Hematopoietic multipotent progenitor cell treated with erythropoietin and hydrocortisone succinate and interleukin-3 and kit ligand, for 4 days (in vitro differentiated cells): Measurements from ENCODE around the gene ME1.
"Not testable (repeated sequence)": the region's sequence is repeated elsewhere in the genome, so short reads cannot be mapped to it uniquely, and the experiment has no call there.

ENCODE experiments used
- DNase-seq: peaks from one replicate; pipeline ENCODE4 v3.0.0-alpha.2; 2015

Gene ME1

DNA sequence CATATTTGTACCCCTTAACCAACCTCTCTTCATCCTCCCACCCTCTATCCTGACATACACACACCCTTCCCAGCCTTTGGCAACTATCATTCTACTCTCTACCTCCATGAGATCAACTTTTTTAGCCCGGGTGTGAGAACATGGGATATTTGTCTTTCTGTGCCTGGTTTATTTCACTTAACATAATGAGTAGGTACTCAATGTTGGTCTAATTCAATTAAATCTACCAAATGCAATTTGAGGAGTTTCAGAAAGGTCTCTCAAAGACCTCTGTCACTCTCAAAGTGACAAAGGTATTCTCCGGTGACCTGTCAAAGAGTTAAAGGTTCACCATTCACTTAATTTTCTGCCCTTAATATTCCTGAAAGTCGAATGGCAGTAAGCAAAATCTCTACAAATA, 87.7 kb downstream of the ME1 start:
- no peak for DNase-seq

DNA sequence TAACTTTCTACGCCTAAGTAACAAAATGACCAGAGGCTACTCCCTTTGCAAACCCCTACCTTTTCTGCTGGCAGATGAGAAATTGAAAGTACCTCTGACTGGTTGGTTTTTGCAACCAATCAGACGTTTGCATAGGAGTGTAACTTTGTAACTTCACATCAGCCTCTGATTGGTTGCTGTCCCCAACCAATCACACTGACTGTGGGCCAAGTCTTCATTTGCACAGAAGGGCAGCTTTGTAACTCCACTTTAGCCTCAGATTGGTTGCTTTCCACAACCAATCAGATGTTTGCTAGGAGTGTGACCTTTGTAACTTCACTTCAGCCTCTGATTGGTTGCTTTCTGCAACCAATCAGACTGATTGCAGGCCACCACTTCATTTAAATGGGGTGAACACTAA, 89.1 kb downstream of the ME1 start:
- DNase-seq, result no peak

DNA sequence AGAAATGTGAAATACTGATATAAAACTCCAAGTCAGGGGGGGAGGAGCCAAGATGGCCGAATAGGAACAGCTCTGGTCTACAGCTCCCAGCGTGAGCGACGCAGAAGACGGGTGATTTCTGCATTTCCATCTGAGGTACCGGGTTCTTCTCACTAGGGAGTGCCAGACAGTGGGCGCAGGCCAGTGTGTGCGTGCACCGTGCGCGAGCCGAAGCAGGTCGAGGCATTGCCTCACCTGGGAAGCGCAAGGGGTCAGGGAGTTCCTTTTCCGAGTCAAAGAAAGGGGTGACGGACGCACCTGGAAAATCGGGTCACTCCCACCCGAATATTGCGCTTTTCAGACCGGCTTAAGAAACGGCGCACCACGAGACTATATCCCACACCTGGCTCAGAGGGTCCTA, 96.9 kb downstream of the ME1 start:
- not testable (repeated sequence) for DNase-seq

DNA sequence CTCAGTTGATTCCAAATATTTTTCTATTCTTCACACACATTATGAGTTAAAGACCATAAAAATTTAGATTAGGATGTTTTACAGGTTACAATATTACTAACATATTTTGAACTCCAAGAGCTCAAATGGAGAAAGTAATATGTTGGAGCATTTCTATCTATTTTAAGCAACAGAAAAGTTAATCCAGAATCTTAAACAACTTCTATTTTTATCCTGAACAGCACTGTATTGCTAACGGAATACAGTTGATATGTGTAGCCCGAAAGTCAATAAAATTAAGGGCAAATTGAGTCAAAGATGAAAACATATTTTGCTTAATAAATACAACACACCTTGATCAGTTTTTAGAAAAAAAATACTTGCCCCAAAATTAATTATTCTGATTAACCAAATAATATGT, 97.4 kb downstream of the ME1 start:
- no peak for DNase-seq

DNA sequence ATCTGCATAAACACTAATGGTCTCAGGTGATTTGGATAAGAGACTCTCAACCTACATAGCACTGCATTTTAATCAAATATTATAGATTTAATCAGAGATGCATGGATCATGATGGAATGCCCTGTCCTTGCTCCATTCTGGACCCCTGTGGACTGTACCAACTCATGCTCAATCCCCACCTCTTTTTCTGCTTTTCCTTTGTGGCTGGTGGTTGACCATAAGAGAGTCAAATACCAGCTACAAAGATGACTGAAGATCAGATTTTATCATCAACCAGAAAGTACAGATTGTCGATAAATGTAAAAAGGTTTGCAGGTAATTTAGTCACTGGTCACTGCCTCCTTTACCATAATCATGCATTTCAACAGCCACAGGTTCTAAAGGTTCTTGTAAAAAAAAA, 116.2 kb downstream of the ME1 start:
- DNase-seq, result peak; percentile 25

DNA sequence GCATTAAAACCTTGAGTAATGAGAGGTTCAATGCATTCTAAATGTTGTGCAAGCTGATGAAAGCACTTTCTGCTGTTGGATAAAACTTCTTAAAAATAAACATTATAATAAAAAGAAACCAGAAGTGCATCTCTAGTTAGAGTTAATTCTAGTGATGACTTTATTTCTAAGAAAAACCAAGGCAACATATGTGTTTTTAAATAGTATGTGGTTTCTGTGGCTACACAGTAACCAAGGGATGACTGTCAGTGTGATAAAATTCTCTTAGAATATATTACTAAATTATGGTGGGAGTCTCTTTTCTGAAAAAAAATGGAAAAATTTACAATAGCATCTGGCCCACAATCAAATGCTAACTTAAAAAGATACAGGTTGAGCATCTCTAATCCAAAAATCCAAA, 117.0 kb downstream of the ME1 start:
- DNase-seq, result peak; percentile 62

DNA sequence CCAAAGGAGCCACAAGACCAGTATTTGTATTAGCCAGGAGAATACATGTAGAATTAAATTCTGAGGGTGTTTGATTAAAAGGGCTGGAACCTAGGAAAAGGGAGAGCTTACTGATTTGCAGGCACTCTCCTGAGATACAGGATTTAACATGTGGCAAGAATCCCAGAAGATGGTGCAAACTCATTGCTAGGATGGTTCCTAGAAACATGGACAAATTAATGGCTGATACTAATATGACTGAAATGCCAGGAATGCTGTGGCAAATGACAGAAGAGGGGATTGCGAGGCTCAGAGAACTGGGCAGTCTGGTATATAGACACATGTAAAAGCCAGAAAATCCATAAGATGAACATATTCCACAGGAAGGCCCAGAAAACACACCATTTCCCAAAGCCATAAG, 119.6 kb downstream of the ME1 start:
- DNase-seq, result no peak

DNA sequence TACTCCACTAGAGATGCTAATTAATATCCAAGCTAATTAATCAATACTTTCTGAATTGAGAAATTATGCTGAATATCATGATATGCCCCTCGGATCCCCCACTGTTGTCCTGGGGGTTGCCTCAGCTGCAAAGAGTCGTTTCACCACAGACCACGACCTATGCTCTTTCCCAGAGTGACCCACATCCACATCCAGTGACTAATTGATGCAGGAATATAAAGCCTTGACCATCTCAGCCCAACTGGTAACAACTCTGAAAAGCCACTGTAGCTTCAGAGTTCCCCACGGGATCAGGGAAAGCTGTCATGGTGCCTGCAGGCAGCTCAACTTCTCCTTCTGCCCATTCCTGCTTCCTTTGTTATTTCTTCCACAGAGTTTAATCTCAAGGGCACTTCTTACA, 120.8 kb downstream of the ME1 start:
- no peak for DNase-seq

DNA sequence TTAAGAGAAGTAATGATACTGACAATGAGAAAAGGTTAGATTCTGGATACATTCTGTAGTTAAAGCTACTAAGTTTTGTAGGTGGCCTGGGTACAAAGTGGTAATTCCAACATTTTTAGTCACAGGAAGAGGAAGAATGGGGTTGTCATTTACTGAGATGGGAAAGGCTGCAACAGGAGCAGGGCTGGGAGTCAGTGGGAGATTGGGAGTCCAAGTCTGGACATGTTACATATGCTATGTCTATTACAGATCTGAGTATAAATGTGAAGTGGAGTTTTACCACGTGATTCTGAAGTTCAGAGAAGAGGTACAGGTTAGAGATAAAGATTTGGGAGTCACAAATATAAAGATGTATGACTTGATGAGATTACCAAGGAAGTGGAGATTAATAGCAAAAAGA, 121.5 kb downstream of the ME1 start:
- DNase-seq, result no peak

DNA sequence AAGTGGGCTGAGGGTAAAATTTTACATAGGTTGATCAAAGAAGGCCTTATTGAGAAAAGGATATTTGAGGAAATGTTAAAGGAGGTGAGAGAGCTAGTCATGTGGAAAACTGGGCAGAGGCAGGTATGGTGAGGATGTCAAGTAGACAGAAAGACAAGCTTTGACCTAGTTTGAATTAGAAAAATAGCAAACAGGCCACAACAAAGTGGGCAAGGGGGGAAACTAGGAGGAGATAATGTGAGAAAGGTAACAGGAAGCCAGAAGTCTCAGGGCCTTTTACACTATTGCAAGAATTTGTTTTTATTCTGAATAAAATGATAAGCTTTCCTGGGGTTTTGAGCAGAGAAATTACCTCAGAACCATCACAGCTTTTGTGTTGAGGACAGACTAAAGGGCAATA, 122.0 kb downstream of the ME1 start:
- no peak for DNase-seq

DNA sequence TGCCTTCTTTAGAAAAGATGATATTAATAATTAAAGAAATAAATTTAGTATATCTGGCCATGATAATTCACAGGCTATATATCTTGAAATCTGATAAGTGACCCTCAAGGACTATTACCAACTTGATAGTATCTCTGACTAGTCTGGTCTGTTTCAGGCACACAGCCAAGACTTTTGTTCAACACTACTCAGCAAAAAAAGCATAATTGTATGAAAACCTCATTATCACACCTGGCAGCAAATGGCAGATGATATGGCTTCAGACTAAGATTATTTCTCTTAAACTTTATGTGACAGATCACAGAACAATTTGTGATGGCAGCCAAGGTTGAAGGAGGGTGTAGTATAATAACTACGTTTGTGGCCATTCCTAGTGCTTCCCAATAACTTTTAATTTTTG, 123.0 kb downstream of the ME1 start:
- peak; percentile 15 for DNase-seq

DNA sequence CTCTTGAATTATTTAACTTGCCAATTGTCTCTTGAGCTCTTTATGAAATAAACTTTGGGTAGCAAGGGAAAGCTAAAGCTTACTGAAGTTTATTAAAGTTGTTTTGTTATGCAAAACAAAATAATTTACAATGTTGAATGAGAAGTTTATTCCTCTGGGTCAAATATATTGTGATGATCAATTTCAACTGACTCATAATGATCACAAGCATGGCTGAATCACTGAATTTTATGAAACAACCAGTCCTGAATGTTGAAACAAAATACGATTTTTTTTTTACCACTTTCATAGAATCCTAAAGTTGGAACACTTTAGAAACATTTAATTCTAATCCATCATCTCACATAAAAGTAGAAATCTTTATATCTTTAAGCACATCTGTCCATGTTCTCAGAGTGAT, 127.4 kb downstream of the ME1 start:
- no peak for DNase-seq

DNA sequence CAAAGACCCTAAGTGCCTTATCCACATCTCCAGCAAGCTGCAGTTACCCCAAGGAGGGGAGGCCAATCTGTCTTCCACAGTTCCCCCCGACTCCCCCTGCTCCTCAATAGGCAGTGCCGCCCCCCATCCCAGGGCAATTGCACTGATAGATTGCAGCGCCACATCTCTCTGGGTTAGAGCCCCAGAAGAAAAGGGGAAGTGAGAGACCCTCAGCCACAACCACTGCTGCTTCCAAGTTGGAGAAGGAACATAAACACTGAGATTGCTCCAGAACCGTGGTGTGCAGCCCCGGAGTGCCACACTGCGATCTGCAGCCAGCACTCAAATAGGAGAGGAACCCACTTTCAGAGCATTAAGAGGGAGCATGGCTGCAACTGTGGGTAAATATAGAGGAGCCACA, 136.2 kb downstream of the ME1 start:
- DNase-seq, result no peak

DNA sequence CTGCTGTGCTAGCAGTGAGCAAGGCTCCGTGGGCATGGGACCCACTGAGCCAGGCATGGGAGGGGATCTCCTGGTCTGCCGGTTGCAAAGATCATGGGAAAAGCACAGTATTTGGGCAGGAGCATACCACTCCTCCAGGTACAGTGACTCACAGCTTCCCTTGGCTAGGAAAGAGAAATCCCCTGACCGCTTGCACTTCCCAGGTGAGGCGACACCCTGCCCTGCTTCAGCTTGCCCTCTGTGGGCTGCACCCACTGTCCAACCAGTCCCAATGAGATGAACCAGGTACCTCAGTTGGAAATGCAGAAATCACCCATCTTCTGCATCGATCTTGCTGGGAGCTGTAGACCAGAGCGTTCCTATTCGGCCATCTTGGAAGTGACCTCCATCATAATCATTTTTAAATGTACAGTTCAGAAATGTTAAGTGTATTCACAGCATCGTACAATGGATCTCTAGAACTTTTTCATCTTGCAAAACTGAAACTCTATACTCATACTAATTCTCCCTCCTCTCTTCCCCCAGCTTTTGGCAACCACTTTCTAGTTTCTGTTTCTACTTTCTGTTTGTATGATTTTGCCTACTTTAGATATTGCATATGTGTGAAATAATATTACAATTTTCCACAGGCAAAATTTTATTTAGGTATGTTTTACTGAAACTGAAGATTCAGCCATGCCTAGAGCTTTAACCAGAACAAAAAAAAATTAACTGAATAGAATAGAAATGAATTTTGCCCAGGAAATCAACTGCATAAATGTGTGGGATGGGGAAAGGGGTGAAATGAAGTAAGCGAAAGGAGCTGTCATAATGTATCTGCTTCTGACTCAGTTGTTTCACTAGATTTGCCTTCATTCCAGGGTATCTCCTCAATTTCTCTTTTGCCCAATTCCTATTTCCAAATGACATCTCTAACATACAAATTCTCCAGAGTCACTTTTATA, 137.7 kb downstream of the ME1 start:
- DNase-seq, result no peak

DNA sequence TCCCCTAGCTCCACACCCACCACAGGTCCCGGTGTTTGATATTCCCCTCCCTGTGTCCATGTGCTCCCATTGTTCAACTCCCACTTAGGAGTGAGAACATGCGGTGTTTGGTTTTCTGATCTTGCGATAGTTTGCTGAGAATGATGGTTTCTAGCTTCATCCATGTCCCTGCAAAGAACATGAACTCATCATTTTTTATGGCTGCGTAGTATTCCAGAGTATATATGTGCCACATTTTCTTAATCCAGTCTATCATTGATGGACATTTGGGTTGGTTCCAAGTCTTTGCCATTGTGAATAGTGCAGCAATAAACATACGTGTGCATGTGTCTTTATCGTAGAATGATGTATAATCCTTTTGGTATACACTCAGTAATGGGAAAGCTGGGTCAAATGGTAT, 143.6 kb downstream of the ME1 start:
- DNase-seq, result not testable (repeated sequence)

DNA sequence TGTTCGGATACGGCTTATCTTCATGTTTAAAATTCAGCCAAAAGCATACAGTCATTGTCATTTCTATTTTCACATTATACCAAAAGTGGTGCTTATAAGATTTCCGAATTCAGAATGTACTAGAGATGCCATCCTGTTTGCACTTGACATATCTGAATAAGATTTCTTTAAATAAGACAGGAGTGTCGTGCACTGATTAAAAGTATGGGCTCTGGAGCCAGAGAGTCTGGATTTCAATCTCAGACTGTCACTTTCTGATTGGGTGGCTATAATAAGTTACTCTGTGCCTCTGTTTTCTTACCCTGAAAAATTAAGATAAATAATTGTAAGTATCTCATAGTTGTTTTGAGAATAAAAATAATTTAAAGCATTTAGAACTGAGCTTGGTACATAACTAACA, 144.9 kb downstream of the ME1 start:
- DNase-seq, result no peak

DNA sequence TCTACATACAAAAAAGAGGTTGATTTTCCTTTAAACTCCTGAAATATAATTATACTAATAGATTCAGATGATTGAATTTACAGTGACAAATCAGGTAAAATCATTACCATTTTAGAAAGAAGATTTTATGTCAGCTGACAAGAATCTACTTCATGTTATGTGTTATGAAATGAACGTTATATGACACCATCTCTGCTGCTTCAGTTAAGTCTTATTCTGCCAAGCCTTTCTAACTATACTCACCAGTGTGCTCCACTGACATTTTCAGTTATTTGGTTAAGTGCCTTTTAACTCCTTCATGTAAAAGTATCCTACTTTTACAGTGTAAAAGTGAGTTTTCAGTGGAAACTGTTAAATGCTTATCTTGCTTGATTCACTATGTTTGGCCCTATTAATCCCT, 157.3 kb downstream of the ME1 start:
- no peak for DNase-seq

DNA sequence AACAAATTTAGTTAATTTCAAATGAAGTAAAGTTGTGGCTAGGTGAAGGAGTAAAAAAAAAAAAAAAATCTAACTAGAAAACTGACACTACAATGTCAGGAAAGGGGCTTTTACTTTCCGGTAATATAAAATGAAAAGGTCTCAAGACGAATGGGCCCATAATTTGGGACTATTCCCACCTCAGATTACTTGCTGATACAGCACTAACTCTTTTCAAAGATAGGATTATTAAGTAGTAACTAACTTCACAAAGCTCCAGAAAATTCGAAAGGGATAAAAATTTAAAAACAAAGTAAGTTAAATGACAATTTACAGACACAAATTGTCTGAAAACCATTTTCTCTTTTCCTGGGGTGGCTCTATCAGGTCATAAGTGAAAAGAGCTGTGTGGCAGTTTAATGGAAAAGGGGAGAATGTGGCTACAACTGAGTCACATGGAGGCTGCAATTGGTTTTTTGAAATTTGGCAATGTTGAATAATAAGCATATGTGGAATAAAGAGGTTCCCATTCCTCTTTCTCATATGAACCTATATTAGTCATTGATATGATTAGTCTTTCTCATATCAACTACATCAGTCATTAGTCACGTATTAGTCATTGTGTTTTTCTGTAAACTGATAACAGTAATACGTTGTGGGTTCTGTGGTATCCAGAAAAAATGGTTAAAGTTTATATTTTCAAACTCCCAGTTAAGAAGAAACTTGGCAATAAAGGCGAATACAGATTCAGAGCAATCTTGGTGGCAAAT, 159.7 kb downstream of the ME1 start:
- DNase-seq, result peak; percentile 18

DNA sequence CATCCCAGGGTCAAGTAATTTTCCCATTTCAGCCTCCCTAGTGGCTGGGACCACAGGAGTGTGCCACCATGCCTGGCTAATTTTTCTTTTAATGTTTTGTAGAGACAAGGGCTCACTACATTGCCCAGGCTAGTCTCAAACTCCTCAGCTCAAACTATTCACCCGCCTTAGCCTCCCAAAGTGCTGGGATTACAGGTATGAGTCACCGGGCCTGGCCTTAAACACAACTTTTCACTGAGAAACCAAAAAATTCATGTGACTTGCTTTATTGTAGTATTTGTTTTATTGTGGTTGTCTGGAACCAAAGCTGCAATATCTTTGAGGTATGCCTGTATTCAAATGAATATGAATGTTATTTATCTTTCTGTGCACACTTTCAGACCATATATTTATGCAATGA, 165.5 kb downstream of the ME1 start:
- DNase-seq, result no peak

DNA sequence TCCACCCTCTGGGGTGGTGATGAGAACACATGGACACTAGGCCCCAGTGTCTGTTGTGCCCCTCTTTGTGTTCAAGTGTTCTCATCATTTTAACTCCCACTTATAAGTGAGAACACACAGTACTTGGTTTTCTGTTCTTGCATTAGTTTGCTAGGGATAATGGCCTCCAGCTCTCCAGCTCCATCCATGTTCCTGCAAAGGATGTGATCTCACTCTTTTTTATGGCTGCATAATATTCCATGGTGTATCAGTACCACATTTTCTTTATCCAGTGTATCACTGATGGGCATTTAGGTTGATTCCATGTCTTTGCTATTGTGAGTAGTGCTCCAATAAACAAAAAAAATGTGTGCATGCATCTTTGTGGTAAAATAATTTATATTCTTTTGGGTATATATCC, 170.3 kb downstream of the ME1 start:
- DNase-seq, result no peak

DNA sequence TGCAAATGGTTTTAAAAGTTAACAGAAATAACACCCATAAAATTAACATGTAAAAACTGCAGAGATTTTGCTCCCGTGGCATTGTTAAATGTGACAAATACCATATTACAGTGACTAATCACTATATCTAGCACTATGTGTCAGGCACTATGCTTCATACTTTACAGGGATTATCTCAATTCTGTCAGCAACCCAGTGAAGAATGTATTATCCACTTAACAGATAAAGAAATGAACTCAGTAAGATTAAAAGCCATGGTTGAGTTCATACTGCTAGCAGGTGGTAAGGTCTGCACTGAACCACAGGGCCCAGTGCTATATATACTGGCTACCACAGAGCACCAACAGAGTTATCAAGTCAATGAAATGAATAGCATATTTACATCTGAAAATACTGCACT, 172.3 kb downstream of the ME1 start:
- no peak for DNase-seq

DNA sequence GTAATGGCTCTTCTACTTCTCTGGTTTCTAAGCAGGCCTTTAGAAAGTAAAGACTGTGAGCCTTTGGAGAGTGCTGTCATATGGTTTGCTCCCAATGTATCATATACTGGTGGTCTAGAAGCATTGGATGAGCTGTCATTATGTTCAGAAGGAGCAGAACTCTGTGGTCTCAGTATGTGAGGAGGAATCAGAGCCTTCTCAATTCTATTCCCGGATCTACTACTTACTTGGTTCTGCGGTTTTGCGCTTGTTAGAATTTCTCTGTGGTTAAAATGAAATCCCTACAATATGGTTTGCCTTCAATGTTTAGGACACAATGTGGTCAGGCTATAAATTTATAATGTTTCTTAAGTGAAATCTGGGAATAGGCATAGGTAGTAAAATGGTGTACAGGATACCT, 173.1 kb downstream of the ME1 start:
- no peak for DNase-seq

DNA sequence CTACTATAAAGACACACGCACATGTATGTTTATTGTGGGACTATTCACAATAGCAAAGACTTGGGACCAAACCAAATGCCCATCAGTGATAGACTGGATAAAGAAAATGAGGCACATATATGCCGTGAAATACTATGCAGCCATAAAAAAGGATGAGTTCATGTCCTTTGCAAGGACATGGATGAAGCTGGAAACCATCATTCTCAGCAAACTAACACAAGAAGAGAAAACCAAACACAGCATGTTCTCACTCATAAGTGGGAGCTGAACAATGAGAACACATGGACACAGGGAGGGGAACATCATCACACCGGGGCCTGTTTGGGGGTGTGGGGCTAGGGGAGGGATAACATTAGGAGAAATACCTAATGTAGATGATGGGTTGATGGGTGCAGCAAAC, 174.1 kb downstream of the ME1 start:
- DNase-seq, result not testable (repeated sequence)

DNA sequence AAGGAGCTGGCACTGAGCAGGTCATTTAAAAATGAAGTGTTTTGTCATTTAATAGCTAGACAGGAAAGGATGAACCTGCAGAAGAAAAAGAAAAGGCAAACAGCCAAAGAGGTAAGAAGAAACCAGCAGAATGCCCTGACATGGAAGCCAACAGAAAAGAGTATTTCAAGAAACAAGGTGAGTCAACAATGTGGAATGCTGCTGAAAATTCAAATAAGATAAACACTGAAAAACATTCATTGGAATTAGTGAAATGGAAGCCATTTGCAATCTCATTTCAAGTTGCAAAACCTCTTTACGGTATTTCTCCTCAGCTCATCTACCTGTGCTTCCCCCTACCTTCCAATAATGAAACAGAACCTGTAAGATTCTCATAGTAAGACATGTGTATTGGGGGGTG, 178.1 kb downstream of the ME1 start:
- DNase-seq, result no peak
